Stimulated activated CD4-positive, alpha-beta T cell treated with anti-CD3 and anti-CD28 coated beads, Interleukin-1b, Interleukin-23, amount 100 ng/mL, for 1 hour (primary cell): ENCODE results near the gene ARHGAP31.
"Not testable (repeated sequence)": the region's sequence is repeated elsewhere in the genome, so short reads cannot be mapped to it uniquely, and the experiment has no call there.

Experiments used
- DNase-seq, 2 donors: peaks; one replicate each; pipeline ENCODE4 v3.0.0-alpha.2; 2020; ENCODE audit warnings: low read depth in 2 of 2

Gene ARHGAP31

DNA sequence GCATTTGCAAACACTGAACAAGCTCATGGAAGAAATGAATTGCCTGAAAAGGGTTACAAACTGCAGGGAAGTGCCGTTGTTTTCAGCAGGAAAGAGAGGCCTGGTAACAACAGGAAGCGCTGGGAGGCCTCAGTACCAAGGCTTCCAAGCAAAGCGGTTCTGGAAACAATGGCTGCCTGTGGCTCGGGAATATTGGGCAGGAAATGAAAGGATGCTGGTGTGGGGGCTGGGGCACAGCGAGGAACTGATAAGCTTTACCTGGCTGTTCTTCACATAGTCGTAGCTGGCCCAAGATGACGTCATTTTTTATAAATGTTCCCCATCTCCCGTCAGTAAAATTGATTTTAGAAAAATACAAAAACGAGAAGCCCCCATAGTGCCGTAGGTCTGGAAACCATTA, 55.9 kb downstream of the ARHGAP31 start:
- no peak for DNase-seq

DNA sequence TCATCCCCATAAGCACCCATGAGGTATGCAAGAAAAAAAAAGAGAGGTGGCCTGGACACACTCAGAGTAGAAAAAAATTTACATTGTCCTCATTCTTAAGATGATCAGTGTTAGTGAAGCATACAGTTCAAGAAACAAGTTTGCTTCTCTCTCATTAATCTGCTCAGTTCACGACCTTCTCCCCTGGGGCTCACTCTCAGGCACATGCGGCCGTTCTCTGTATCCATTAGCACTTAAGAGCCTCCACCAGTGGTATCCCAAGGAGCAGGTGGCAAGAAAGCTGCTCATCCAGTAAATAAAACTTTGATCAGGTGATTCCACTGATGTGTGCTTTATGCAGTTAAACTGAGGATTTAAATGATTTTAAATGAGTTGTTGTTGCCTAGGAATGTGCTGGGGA, 57.4 kb downstream of the ARHGAP31 start:
- DNase-seq = no peak

DNA sequence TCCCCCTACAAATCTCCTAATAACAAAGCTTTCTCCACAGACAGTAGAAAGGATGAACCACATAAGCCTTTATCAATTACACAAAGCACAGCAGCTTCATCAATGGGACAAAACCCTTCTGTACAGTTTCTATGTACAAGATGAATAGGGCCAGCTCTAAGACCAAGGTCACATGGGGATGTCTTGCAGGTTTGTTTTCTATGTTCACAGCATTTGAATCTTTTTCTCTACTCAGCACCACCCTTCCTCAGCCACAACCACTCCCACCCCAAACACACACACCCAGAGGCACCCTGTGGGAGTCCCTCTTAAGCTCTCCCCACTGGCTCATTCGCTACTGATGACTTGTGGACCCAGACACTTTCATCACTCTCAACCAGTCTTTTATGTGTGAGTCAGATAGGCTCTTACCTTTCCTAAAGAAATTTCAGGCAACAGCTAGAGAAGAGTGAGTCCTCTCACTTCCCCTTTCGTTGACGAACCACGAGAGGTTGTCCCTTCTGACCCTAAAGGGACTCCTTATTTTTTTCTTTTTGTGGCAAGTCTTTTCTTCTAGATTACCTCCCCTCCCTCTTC, 57.9 kb downstream of the ARHGAP31 start:
- DNase-seq = peak in 1 of 2 donors; percentile 10

DNA sequence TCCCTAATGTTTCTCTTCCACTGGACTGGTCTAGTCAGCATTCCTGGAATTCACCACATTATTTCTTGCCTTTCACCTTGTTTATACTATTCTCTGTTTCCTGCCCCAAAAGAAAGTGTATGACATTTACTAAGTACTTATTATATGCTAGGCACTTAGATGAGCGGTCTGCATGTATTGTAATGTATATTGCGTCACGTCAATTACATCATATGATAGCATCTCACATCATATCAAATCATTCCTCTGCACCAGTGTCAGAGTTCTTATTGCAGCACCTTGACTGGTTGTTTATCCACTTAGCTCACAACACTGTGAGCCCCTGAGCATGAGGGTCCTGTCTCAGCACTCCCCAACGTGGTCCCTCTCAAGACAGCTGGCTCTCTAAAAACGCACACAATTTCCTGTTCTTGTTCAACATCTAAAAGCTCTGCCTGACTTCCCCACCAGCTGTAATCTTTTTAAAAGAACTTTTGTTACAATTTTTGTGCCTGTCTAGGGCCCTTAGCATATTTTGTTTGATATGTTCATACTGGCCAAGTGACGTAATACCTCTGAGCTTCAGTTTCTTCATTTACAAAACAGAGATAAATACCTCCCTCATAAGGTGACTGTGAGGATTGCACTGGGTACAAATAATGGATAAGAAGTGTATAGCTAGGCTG, 58.8 kb downstream of the ARHGAP31 start:
- DNase-seq = no peak

DNA sequence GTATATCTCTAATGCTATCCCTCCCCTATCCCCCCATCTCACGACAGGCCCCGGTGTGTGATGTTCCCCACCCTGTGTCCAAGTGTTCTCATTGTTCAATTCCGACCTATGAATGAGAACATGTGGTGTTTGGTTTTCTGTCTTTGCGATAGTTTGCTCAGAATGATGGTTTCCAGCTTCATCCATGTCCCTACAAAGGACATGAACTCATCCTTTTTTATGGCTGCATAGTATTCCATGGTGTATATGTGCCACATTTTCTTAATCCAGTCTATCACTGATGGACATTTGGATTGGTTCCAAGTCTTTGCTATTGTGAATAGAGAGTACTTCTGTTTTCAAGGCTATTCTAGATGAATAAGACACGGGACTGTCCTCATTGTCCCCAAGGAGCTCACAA, 61.4 kb downstream of the ARHGAP31 start:
- not testable (repeated sequence) for DNase-seq

DNA sequence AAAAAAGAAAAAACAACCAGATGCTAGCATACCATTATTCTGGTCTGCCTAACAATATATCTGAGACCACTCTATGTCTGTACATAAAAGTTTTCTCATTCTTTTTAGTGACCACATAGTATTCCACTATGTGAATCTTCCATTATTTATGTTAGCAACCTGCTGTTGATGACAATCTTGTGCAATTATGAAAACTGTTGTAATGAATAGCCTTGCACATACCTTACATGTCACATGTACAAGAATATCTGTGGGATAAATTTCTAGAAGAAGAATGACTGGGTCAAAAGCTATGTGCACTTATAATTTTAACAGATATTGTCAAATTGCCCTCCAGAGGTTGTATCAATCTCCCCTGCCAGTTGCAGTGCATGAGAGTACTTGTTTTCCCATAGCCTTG, 62.5 kb downstream of the ARHGAP31 start:
- no peak for DNase-seq

DNA sequence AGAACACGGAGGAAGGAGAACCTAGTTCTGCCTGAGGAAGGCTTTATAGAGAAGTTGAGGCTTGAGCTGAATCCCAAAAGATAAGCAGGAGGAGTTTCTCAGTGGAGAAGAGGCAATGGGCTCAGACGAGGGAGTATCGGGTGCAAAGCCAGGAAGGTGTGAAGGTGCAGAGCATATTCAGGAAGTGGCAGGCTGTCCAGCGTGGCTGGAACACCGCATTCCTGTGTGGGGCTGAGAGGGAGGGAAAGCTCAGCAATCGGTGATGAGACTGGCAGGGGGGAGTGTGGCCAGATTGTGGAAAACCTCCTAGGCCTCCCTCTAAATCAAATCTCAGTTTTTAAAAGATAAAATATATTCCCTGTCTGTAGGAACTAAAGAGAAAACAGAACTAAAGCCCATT, 63.0 kb downstream of the ARHGAP31 start:
- DNase-seq = no peak

DNA sequence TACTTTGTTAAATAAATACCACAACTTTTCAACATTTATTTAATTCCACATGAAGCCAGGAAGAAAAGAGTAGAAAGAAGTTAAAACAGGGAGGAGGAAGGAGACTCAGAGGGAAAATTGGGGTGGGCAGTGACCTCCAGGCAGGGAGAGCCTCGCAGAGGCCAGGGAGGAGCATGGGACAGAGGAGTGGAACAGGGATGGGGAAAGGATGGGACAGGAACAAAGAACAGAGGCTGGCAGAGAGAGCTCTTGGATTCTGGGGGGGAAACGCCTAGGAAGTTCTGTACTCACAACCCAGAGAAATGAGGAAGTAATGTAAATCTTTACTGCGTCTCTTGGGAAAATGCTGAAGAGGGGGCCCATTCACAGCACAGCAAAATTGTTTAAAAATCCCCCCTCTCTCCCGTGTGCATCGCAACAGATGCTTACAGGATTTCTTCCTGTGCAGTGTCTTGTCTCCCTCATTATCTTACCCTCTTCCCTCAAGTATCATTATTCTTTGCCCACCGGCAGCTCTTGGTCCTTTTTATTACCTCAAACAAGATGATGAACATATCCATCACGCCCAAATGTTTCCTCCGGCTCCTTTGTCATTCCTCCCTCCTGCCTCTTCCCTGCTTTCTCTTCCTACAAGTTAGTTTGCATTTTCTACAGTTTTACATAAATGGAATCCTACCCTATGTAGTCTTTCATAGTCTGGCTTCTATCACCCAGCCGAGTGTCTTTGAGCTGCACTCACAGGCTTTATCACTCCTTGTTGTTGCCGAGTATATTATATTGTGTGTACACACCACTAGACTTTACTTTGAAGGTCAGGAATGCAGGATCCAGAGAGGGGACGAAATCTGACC, 65.5 kb downstream of the ARHGAP31 start:
- no peak for DNase-seq

DNA sequence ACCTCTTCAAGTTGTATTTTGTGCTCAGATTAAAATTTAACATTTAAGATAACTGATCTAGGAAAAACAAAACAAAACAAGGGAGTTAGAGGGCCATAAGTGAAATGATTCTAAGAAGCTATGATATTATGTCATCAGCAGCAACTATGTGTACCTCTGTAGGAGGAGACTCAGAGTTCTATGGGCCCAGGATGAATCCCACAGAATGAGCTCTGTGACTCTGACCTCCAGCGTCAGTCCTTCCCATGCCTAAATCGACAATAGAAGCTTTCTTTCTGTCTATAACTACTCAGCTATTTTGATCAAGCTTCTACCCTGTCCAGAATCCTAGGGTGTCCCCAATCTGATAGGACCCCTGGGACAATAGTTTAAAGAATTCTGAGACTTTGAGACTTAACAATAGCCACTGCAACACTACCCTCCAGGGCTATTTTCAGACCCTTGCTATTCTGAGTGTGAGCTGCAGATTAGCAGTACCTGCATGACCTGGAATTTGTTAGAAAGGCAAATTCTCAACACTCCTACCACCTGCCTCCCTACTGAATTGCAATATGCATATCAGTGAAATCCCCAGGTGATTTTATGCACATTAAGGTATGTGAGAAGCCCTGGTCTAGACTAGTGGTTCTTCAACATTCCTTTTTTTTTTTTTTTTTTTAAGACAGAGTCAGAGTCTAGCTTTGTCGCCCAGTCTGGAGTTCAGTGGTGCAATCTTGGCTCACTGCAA, 66.7 kb downstream of the ARHGAP31 start:
- no peak for DNase-seq

DNA sequence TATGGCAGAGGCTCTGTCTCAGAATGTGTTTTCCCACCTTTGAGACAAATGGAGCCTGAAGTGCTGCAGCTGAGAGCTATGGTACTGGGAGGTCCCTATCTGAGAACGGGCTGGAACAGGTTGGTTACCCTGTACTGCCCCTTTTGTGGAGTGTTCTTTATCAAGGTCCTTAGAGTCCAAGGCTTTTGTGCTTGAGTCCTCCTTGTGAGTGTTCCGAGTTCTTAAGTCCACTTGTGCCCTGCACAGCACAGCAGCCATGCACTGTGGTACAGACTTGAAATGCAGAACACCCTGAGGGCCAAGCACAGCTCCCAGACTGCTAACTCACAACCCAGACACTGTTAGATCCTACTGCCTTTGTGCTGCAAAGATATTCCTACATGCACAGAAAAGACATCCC, 67.8 kb downstream of the ARHGAP31 start:
- no peak for DNase-seq

DNA sequence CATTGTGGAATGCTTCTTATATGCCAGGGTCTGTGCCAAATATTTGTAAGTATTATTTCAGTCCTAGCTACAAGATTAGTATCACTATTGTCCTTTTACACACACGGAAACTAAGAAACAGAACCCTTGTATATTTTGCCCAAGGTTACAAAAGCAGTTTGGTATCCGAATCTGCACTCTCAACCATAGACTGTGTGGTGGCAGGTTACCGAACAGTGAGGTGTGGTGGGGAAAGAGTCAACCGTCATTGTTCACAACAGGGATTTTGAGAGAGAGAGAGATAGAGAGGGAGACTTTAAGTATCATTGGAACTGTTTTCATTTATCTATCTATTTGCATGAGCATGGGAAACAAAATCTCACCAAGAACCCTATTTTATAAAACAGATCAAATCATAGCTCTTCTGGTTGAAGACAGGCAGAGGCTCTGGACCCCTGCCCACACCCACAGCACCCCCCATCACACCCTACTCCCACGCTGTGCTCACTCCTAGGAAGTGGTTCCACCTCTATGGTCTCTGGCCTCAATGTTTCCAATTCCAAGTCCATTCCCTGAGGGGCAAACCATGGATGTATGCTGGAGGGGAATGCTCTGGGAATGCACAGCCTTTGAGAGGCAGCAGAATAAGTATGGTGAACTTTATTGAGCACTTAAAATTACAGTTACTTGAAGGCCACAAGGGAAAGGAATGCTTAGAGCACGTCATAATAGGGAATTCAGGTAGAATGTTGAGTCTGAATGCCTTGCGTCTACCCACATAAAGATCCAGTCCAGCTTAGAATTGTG, 69.0 kb downstream of the ARHGAP31 start:
- no peak for DNase-seq

DNA sequence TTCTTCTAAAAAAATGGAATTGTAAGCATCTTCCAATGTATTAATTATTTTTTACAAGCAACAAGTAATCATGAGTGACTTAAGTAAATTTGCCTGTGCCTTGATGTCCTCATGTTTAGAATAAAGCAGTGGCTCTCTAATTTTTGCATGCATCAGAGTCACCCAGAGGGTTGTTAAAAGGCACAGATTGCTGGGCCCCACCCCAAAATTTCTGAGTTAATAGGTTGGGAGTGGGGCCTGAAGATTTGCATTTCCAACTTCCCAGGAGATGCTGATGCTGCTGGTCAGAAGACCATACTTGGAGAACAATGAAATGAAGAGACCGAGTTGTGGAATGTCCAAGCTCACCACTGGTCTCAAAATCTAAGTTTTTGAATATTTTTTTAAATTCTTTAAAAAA, 70.2 kb downstream of the ARHGAP31 start:
- DNase-seq = no peak

DNA sequence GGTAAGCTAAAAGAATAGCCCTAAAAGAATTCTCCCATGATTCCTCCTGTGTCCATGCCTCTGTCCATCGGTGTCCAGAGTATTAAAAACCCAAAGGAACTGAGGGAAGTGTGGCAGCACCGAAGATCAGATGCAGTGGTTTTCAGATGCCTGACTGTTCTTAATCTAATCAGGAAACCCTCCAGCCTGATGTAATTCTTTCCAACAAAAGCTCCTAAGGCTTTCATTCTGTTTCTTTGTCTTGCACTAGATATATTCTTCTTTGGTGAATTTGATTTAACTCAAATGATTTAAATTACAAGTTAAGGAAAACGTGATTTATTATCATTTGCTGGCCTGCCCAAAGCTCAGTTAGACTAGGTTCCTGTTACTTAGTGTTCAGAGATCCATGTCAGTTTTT, 71.2 kb downstream of the ARHGAP31 start:
- DNase-seq = no peak

DNA sequence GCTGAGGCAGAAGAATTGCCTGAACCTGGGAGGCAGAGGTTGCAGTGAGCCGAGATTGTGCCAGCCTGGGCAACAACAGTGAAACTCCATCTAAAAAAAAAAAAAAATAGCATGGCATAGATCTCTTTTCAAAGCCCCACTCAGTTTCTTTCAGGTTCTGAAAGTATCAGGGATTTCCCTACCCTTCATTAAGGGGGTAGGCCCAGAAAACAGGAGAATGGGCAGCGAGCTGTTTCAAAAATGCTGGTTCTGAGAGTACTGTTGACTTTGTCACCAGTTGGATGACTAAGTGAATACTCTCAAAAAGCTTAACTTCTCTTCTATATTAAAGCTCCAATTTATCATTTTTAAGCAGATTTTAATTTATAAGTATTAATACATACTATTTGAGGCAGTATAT, 72.8 kb downstream of the ARHGAP31 start:
- DNase-seq = no peak

DNA sequence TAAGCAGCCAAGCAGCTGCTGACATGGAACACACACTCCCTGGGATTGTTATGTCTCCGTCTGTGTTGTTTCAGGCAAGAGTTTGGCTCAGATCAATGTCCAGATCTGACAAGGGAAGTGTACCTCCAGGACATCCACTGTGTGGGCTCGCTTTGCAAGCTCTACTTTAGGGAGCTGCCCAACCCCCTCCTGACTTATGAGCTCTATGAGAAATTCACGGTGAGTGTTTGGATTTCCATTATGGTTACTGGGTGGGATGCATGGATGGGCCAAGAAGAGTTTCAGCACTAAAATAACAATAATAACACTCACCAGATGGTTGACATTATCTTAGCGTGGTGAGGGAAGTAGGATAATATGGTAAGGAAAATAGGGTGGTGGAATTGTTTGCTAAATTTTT, 74.1 kb downstream of the ARHGAP31 start:
- DNase-seq = no peak

DNA sequence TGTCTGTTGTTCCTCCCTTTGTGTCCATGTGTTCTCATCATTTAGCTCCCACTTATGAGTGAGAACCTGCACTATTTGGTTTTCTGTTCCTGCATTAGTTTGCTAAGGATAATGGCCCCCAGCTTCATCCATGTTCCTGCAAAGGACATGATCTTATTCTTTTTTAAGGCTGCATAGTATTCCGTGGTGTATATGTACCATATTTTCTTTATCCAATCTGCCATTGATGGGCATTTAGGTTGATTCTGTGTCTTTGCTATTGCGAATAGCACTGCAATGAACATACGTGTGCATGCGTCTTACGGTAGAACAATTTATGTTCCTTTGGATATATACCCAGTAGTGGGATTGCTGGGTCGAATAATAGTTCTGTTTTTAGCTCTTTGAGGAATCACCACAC, 77.6 kb downstream of the ARHGAP31 start:
- not testable (repeated sequence) for DNase-seq

DNA sequence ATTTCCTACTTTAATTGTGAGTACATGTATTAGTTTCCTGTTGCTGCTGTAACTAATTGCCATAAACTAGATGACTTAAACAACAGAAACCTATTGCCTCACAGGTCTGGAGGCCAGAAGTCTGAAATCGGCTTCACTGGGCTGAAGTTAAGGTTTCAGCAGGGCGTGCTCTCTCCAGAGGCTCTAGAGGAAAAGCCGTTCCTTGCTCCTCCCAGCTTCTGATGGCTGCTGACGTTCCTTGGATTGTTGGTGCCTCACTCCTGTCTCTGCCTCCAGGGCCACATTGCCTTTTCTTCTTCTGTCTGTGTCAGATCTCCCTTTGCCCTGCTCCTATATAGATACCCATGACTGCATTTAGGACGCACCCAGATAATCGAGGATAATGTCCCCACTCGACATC, 80.9 kb downstream of the ARHGAP31 start:
- no peak for DNase-seq

DNA sequence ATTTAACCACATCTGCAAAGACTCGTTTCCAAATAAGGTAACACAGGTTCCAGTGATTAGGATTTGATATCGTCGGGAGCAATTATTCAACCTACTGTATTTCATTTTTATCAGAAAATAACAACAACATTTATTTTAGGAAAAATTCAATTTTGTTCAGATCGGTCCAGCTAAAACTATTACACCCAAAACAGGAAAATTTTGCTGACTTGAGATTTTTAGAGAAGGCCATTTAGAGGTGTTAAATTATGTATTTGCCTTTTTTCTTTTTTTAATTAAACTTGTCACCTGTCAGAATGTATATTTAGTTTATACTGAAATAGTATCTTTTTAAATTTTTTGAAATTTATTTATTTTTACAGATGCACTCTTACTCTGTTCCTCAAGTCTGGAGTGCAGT, 81.3 kb downstream of the ARHGAP31 start:
- no peak for DNase-seq

DNA sequence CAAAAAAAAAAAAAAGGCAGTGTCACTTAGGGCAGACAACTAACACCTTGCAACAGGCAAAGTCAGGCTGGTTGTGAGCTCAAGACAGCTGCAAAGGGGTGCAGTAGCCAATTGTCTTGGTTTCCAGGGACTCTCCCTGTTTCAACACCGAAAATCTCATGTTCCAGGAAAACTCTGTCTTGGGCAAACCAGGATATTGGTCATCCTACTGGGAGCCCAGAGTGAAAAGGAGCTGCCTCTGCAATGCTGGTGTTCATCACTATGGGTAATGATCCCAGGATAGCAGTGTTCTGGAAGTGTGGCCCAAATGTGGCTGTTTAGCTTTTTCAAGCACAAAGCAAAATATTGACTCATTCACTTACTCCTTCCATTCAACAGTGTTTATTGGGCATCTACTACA, 82.6 kb downstream of the ARHGAP31 start:
- no peak for DNase-seq

DNA sequence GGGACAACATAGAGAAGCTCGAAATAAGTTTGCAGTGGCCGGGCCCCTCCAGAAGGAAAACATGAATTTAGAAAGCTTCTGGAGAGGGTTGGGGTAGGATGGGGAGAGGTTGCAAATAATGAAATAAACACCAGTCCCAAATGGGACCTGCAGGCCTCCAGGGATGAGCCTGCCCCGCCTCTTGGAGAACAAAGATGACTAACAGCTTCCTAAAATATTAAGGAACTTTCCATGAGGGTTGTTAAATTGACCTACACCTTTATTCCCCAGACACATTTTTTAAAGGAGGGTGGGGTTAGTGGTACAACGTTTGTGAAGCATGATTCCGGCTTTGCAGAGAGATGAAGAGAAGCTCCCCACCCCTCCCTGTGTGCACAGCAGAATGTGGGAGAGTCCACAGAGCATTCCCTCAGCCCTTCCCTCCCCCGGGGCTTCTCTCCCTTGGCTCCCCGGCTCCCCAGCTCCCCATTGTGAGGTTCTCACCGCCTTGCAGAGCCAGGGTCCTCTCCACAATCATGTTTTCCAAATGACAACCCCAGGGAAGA, 84.1 kb downstream of the ARHGAP31 start:
- no peak for DNase-seq

DNA sequence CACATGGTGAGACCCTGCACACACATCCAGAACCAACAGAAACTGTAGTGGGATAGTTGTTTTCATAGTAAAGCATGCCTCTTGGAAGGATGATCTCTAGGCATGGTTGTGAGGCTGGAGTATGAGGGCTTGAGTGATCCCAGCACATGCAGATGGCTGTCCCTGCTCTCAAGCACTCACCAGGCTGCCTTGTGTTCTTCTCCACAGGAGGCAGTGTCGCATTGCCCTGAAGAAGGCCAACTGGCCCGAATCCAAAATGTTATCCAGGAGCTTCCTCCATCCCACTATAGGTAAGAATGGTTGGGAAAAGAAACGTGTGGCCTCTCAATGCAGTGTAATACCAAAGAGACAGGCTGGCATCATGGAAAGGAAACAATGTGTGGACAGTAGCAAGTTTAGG, 86.5 kb downstream of the ARHGAP31 start:
- DNase-seq = no peak
